HepG2 (cell line): ENCODE measurements around the gene CEP83. TPM values are rescaled to one million over a fixed set of nuclear protein-coding genes. Genes with fewer than 3 reads are reported as not detected.

ENCODE experiments used
- ATAC-seq: fragments of 200-7000 bp; cut with Tn5 transposase; 3 replicates; pipeline ENCODE4 v1.9.1; 2020; ENCODE audit warnings: mild to moderate bottlenecking, moderate library complexity
- BruUV-seq: library from RNA; stranded (reverse); fragments of 400-500 nt; replicated peaks from 2 replicates; lab custom pipeline; 2021; lab: Mats Ljungman, UMichigan
- CTCF ChIA-PET: fragments of 300-600 bp; formaldehyde crosslinking; extraction: SDS; loops from one replicate; lab custom pipeline; 2021; ENCODE audit warnings: low total read pairs, inconsistent platforms, low intra/inter-chr PET ratio; lab: Yijun Ruan, JAX
- POLR2A ChIA-PET: fragments of 350-600 bp; sonication (Branson Sonifier 250); formaldehyde crosslinking; loops from one replicate; lab custom pipeline; 2020; ENCODE audit warnings: antibody characterized with exemption, inconsistent platforms; lab: Yijun Ruan, JAX
- DNase-seq: peaks from one replicate; pipeline ENCODE4 v3.0.0-alpha.2; 2015; ENCODE audit warnings: low spot score
- FAIRE-seq: peaks from 3 replicates; lab custom pipeline; 2011; peaks lifted over from hg19 to GRCh38; lab: Jason Lieb, UNC
- H2AFZ ChIP-seq: one replicate; pipeline ENCODE4 v1.6.1; 2011; ENCODE audit warnings: low read length, inconsistent platforms
- H3K27ac ChIP-seq: fragments of 300-600 bp; 3 replicates; pipeline ENCODE4 v1.8.0; 2011; ENCODE audit warnings: mixed run types, mild to moderate bottlenecking, mixed read lengths, low read length, inconsistent platforms; ENCODE audit not compliant: insufficient read depth; ENCODE audit errors: extremely low read length
- H3K27me3 ChIP-seq, 2 experiments: fragments of 200-600 bp in 1 of 2; 2 replicates in 1 of 2; 3 replicates in 1 of 2; pipeline versions ENCODE4 v1.6.0 to v1.8.0; 2011; ENCODE audit warnings: low read length in 2 of 2, mild to moderate bottlenecking in 2 of 2, moderate library complexity in 2 of 2, inconsistent platforms in 1 of 2; ENCODE audit not compliant: insufficient read depth in 2 of 2, control insufficient read depth in 1 of 2
- H3K36me3 ChIP-seq, 2 experiments: fragments of 200-600 bp in 1 of 2; replicated peaks in 1 of 2; 2 replicates in 1 of 2; 3 replicates in 1 of 2; pipeline versions ENCODE4 v1.5.1 to v1.8.0; 2011; ENCODE audit warnings: low read length in 2 of 2, inconsistent platforms in 1 of 2; ENCODE audit not compliant: insufficient read depth in 2 of 2, control insufficient read depth in 1 of 2
- H3K4me1 ChIP-seq: 2 replicates; pipeline ENCODE4 v1.5.1; 2012; ENCODE audit warnings: low read length, inconsistent platforms; ENCODE audit not compliant: insufficient read depth
- H3K4me2 ChIP-seq: 2 replicates; pipeline ENCODE4 v1.6.0; 2011; ENCODE audit warnings: low read depth, low read length, inconsistent platforms
- H3K4me3 ChIP-seq, 3 experiments: fragments of 200-600 bp in 1 of 3; sonication (generic), shearing (Covaris generic) in 1 of 3; replicated peaks in 1 of 3; 2 replicates each; pipeline ENCODE4 v1.5.1; 2011 to 2016; ENCODE audit warnings: low read length in 3 of 3, inconsistent platforms in 2 of 3, low read depth in 2 of 3, mild to moderate bottlenecking in 2 of 3, control low read depth in 1 of 3, mixed read lengths in 1 of 3; ENCODE audit not compliant: insufficient read depth in 1 of 3
- H3K79me2 ChIP-seq: one replicate; pipeline ENCODE4 v1.6.1; 2011; ENCODE audit warnings: low read length, inconsistent platforms; ENCODE audit not compliant: insufficient read depth
- H3K9ac ChIP-seq: 2 replicates; pipeline ENCODE4 v1.6.0; 2011; ENCODE audit warnings: mild to moderate bottlenecking, low read depth, low read length, inconsistent platforms; ENCODE audit not compliant: insufficient read depth
- H3K9me3 ChIP-seq: 2 replicates; pipeline ENCODE4 v1.5.1; 2012; ENCODE audit warnings: mild to moderate bottlenecking, low read length
- H4K20me1 ChIP-seq: 2 replicates; pipeline ENCODE4 v1.6.0; 2011; ENCODE audit warnings: inconsistent platforms, mild to moderate bottlenecking, low read length, moderate library complexity; ENCODE audit not compliant: insufficient read depth
- ATF7-NPFF ChIP-seq: sonication (generic); formaldehyde crosslinking; IDR thresholded peaks from 2 replicates; pipeline ENCODE4 v1.8.1; 2023; ENCODE audit warnings: mild to moderate bottlenecking, low read depth, missing genetic modification reagents, moderate library complexity
- BHLHE40 ChIP-seq: IDR thresholded peaks from 2 replicates; pipeline ENCODE4 v1.6.1; 2011; ENCODE audit warnings: low read length, improper control_type of control experiment
- CAMTA2 ChIP-seq: sonication (generic); formaldehyde crosslinking; IDR thresholded peaks from 2 replicates; pipeline ENCODE4 v1.4.0; 2020; ENCODE audit warnings: mild to moderate bottlenecking, missing genetic modification reagents, borderline replicate concordance
- CEBPG ChIP-seq: IDR thresholded peaks from 2 replicates; pipeline ENCODE4 v1.6.1; 2016
- HINFP ChIP-seq: sonication (generic); formaldehyde crosslinking; IDR thresholded peaks from 2 replicates; pipeline ENCODE4 v1.4.0; 2020; ENCODE audit warnings: low read depth, mild to moderate bottlenecking, missing genetic modification reagents
- HOXA3 ChIP-seq: sonication (generic); formaldehyde crosslinking; IDR thresholded peaks from 2 replicates; pipeline ENCODE4 v1.5.0; 2020; ENCODE audit warnings: missing genetic modification reagents
- PAF1 ChIP-seq: IDR thresholded peaks from 2 replicates; pipeline ENCODE4 v1.6.1; 2016; ENCODE audit warnings: missing genetic modification reagents, missing compliant biosample characterization
- SMAD3 ChIP-seq: sonication (generic); formaldehyde crosslinking; IDR thresholded peaks from 2 replicates; pipeline ENCODE4 v1.4.0; 2020; ENCODE audit warnings: missing genetic modification reagents
- SOX5 ChIP-seq: IDR thresholded peaks from 2 replicates; pipeline ENCODE4 v1.6.1; 2016; ENCODE audit warnings: borderline replicate concordance
- ZFYVE20 ChIP-seq: sonication (generic); formaldehyde crosslinking; IDR thresholded peaks from 2 replicates; pipeline ENCODE4 v1.8.0; 2023; ENCODE audit warnings: low read depth, mild to moderate bottlenecking, moderate library complexity, missing genetic modification reagents, borderline replicate concordance
- ZKSCAN8 ChIP-seq: IDR thresholded peaks from 2 replicates; pipeline ENCODE4 v1.6.1; 2016; ENCODE audit warnings: borderline replicate concordance, missing genetic modification reagents, missing compliant biosample characterization
- ZMAT3 ChIP-seq: sonication (generic); formaldehyde crosslinking; conservative IDR thresholded peaks from 2 replicates; pipeline ENCODE4 v1.7.0; 2021; ENCODE audit warnings: missing genetic modification reagents
- ZNF333 ChIP-seq: sonication (generic); formaldehyde crosslinking; IDR thresholded peaks from 2 replicates; pipeline ENCODE4 v1.4.0; 2020; ENCODE audit warnings: mild to moderate bottlenecking, missing genetic modification reagents, borderline replicate concordance
- ZNF850 ChIP-seq: sonication (generic); formaldehyde crosslinking; conservative IDR thresholded peaks from 2 replicates; pipeline ENCODE4 v1.9.0; 2021; ENCODE audit warnings: mild to moderate bottlenecking, missing genetic modification reagents
- WGBS: methylation state at CpG from one replicate; pipeline ENCODE4 v1.1.6; 2017; ENCODE audit warnings: low lambda C conversion rate; 5-methylcytosine and 5-hydroxymethylcytosine counted together
- in situ Hi-C: cut with HindIII; loops from 2 replicates; pipeline ENCODE4 v1.10.0; 2017; ENCODE audit warnings: low pct_unique_long_range_greater_than_20kb; ENCODE audit not compliant: extremely low pct_ligation_motif_present
- intact Hi-C: fragments of 100-400 bp; cut with micrococcal nuclease; formaldehyde crosslinking; loops from one replicate; pipeline ENCODE4 v1.10.0; 2022; ENCODE audit not compliant: unreplicated experiment
- polyA plus RNA-seq, 8 experiments: library from polyadenylated mRNA; depleted of rRNA in 3 of 8; stranded (reverse) in 7 of 8; unstranded in 1 of 8; fragments of >200 nt; fragmentation: Illumina TruSeq in 4 of 8; extraction: Trizol in 4 of 8; gene quantifications; 2 replicates each; pipeline versions ENCODE4 v1.2.1 to v1.2.3, GENCODE V29; 2011 to 2016; ENCODE audit warnings: low read depth in 4 of 8, missing spikeins in 1 of 8, mixed read lengths in 1 of 8; ENCODE audit not compliant: insufficient read depth in 1 of 8
- total RNA-seq, 5 experiments: library from RNA; depleted of rRNA; stranded (reverse); fragments of >200 nt; fragmentation: Illumina TruSeq; extraction: Trizol; gene quantifications; 2 replicates each; pipeline ENCODE4 v1.2.3, GENCODE V29; 2016; ENCODE audit warnings: low read depth in 1 of 5
- TF ChIP-seq, protein P1 (sequence below): sonication (generic); formaldehyde crosslinking; conservative IDR thresholded peaks from 2 replicates; pipeline ENCODE4 v1.8.0; 2022; ENCODE audit warnings: low read depth, missing genetic modification reagents
- TF ChIP-seq, protein P2 (sequence below): sonication (generic); formaldehyde crosslinking; IDR thresholded peaks from 2 replicates; pipeline ENCODE4 v1.8.0; 2022; ENCODE audit warnings: mild to moderate bottlenecking, missing genetic modification reagents, borderline replicate concordance

CEP83 gene
- total and polyA plus RNA-seq, 2 of the 13 experiments (the other 11 are each of a cell fraction or from before 2014, with no cell fraction given): 6.2 to 19.2 TPM

DNA sequence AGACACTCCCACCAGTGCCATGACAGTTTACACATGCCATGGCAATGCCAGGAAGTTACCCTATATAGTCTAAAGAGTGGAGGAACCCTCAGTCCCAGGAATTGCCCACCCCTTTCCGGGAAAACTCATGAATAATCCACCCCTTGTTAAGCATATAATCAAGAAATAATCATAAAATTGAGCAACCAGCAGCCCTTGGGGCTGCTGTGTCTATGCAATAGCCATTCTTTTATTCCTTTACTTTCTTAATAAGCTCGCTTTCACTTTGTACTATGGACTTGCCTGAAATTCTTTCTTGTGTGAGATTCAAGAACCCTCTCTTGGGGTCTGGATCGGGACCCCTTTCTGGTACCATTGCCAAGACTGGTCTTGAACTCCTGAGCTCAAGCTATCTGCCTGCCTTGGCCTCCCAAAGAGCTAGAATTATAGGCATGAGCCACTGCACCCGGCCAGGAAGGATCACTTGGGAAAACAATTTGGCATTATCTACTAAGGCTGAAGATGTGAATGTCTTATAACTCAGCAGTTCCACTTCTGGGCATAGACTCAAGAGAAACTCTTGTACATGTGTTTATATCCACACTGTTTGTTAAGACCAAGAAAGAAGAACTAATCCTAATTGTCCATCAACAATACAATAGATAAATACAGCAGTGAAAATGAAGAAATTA, 35.9 kb upstream of the CEP83 start:
- no peak for FAIRE-seq
- no peak overlapping the region for H2AFZ ChIP-seq
- intact Hi-C loops: no loop called here

GRCh38 chr12:94491489-94491888, 31.8 kb upstream of the CEP83 start:
- H3K36me3 ChIP-seq: no peaks in the 10 kb centered on the region
- H4K20me1 ChIP-seq: no peaks in the 10 kb centered on the region
- H3K27me3 ChIP-seq: no peaks in the 10 kb centered on the region
- POLR2A ChIA-PET: no interaction called here
- no peaks in the 10 kb centered on the region for H3K9me3 ChIP-seq
- no peak overlapping the region for H3K9ac ChIP-seq
- intact Hi-C loops: no loop called here
- ATAC-seq: no peak
- no peak overlapping the region for H3K27ac ChIP-seq
- no peaks in the 10 kb centered on the region for H3K79me2 ChIP-seq
- CTCF ChIA-PET: no interaction called here
- in situ Hi-C loops: no loop called here
- WGBS: 41% methylated on average over 2 of the region's 2 CpGs
- no peak overlapping the region for H2AFZ ChIP-seq
- no peaks in the 10 kb centered on the region for H3K4me1 ChIP-seq
- no peak overlapping the region for H3K4me2 ChIP-seq
- no peak for DNase-seq
- FAIRE-seq: no peak
- BruUV-seq: no TSS peak
- H3K4me3 ChIP-seq: no peak overlapping the region
- TF ChIP-seq ZNF850 (no peak), HOXA3 (CRISPR knock-in tag) (no peak), PAF1 (CRISPR knock-in tag) (no peak), SOX5 (CRISPR knock-in tag) (no peak), CEBPG (no peak), ZMAT3 (no peak), ATF7-NPFF (CRISPR knock-in tag) (no peak), ZNF333 (CRISPR knock-in tag) (no peak), SMAD3 (CRISPR knock-in tag) (no peak), HINFP (CRISPR knock-in tag) (no peak)
- TF ChIP-seq, protein P1, sequence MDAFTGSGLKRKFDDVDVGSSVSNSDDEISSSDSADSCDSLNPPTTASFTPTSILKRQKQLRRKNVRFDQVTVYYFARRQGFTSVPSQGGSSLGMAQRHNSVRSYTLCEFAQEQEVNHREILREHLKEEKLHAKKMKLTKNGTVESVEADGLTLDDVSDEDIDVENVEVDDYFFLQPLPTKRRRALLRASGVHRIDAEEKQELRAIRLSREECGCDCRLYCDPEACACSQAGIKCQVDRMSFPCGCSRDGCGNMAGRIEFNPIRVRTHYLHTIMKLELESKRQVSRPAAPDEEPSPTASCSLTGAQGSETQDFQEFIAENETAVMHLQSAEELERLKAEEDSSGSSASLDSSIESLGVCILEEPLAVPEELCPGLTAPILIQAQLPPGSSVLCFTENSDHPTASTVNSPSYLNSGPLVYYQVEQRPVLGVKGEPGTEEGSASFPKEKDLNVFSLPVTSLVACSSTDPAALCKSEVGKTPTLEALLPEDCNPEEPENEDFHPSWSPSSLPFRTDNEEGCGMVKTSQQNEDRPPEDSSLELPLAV (CRISPR knock-in tag): no peak

More for the DNA sequence above, 35.9 kb upstream of the CEP83 start:
- Histone ChIP-seq H4K20me1 (no peaks in the 10 kb centered on the region), H3K4me3 (no peak overlapping the region), H3K4me1 (peaks cover under 1% of the 10 kb centered on the region; the same call in 1 of the 2 replicates), H3K9ac (no peak overlapping the region), H3K36me3 (no peaks in the 10 kb centered on the region), H3K27me3 (no peaks in the 10 kb centered on the region), H3K79me2 (no peaks in the 10 kb centered on the region), H3K9me3 (no peaks in the 10 kb centered on the region), H3K27ac (no peak overlapping the region), H3K4me2 (no peak overlapping the region)
- no TSS peak for BruUV-seq
- POLR2A ChIA-PET: no interaction called here
- DNase-seq (no peak), ATAC-seq (no peak)
- CTCF ChIA-PET: no interaction called here
- in situ Hi-C loops: no loop called here
- 20% methylated on average over 4 of the region's 4 CpGs for WGBS
- no peak for TF ChIP-seq CAMTA2
- TF ChIP-seq ZKSCAN8 (CRISPR knock-in tag): no peak
- TF ChIP-seq, protein P2, sequence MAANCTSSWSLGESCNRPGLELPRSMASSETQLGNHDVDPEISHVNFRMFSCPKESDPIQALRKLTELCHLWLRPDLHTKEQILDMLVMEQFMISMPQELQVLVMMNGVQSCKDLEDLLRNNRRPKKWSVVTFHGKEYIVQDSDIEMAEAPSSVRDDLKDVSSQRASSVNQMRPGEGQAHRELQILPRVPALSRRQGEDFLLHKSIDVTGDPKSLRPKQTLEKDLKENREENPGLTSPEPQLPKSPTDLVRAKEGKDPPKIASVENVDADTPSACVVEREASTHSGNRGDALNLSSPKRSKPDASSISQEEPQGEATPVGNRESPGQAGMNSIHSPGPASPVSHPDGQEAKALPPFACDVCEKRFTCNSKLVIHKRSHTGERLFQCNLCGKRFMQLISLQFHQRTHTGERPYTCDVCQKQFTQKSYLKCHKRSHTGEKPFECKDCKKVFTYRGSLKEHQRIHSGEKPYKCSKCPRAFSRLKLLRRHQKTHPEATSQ (CRISPR knock-in tag): no peak
- no peak for TF ChIP-seq BHLHE40
- TF ChIP-seq ZFYVE20 (CRISPR knock-in tag): no peak
